ENCODE measurements around the gene RTN4R. TPM values are rescaled to one million over a fixed set of nuclear protein-coding genes. Genes with fewer than 3 reads are reported as not detected.
"Not testable (repeated sequence)": the region's sequence is repeated elsewhere in the genome, so short reads cannot be mapped to it uniquely, and the experiment has no call there.

RTN4R gene
- total and polyA plus RNA-seq, 2 donors (not counting 1 experiment from before 2014, with no cell fraction given), result 0.99 to 2.0 TPM

DNA sequence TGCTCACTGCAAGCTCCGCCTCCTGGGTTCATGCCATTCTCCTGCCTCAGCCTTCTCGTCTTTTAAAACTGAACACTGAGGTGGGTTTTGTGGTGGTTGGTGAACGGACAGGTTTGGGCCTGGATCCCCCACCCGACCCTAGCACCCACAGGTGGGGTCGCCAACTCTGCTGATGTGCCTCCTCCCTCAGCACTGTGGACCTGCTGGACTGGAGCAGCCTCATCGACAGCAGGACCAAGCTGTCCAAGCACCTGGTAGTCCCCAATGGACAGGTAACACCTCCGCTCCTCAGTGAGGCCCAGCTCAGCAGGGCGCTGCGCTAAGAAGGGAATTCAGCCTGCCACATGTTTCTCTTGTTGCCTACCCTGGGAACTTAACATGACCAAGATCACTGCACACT, 36.5 kb upstream of the RTN4R start:
- Histone ChIP-seq H3K36me3 (ENCODE audit: control insufficient read depth, insufficient read depth, low read length) (no peaks in the 10 kb centered on the region), H3K9me3 (ENCODE audit: control insufficient read depth, insufficient read depth, low read depth, low read length) (no peaks in the 10 kb centered on the region), H3K4me1 (ENCODE audit: control insufficient read depth, extremely low read depth, insufficient read depth, low read length) (no peaks in the 10 kb centered on the region), H3K4me3 (replicated peaks in 1 of 4; ENCODE audit: control extremely low read depth in 1 of 4, insufficient read depth in 1 of 4, low read depth in 3 of 4, low read length in 4 of 4) (no peak overlapping the region), H2AFZ (ENCODE audit: low read length) (no peak overlapping the region), H3K79me2 (ENCODE audit: control insufficient read depth, insufficient read depth, low read length) (no peaks in the 10 kb centered on the region), H4K20me1 (ENCODE audit: control insufficient read depth, extremely low read depth, insufficient read depth, low read length) (no peaks in the 10 kb centered on the region), H3K27me3 (ENCODE audit: control insufficient read depth, insufficient read depth, low read length) (no peaks in the 10 kb centered on the region), H3K4me2 (ENCODE audit: extremely low read depth, insufficient read depth, low read length) (no peak overlapping the region), H3K9ac (ENCODE audit: insufficient read depth, low read length) (no peak overlapping the region), H3K27ac (ENCODE audit: insufficient read depth, low read length) (no peak overlapping the region)
- DNase-seq (ENCODE audit: low read depth in 2 of 2), result no peak
- TF ChIP-seq, protein P1, sequence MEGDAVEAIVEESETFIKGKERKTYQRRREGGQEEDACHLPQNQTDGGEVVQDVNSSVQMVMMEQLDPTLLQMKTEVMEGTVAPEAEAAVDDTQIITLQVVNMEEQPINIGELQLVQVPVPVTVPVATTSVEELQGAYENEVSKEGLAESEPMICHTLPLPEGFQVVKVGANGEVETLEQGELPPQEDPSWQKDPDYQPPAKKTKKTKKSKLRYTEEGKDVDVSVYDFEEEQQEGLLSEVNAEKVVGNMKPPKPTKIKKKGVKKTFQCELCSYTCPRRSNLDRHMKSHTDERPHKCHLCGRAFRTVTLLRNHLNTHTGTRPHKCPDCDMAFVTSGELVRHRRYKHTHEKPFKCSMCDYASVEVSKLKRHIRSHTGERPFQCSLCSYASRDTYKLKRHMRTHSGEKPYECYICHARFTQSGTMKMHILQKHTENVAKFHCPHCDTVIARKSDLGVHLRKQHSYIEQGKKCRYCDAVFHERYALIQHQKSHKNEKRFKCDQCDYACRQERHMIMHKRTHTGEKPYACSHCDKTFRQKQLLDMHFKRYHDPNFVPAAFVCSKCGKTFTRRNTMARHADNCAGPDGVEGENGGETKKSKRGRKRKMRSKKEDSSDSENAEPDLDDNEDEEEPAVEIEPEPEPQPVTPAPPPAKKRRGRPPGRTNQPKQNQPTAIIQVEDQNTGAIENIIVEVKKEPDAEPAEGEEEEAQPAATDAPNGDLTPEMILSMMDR (conservative IDR thresholded peaks at IDR 0.05 in 1 of 2, IDR thresholded peaks at IDR 0.05 in 1 of 2; ENCODE audit: low read depth in 1 of 2, low read length in 2 of 2), result no peak
- no peak for TF ChIP-seq EZH2 (IDR thresholded peaks at IDR 0.05; ENCODE audit: low read length, missing control alignments)

DNA sequence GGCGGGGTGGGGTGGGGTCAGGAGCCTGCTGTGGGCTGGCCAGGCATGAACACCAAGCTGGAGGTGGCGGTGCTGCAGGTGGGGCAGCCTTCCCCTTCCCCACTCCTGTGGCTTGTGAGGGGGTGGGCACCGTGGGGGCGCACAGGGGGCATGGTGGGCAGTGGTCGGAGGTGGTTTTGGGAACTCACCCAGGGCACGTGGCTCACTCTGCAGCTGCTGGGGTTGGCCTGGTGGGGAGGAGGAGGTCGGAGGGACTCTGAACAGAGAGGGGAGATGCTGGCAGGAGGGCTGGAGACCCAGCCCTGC, 35.1 kb upstream of the RTN4R start:
- not testable (repeated sequence) for H3K4me1 ChIP-seq (ENCODE audit: control insufficient read depth, extremely low read depth, insufficient read depth, low read length); H2AFZ ChIP-seq (ENCODE audit: low read length); H3K27ac ChIP-seq (ENCODE audit: insufficient read depth, low read length); H3K36me3 ChIP-seq (ENCODE audit: control insufficient read depth, insufficient read depth, low read length); H3K4me3 ChIP-seq (replicated peaks in 1 of 4; ENCODE audit: control extremely low read depth in 1 of 4, insufficient read depth in 1 of 4, low read depth in 3 of 4, low read length in 4 of 4); H4K20me1 ChIP-seq (ENCODE audit: control insufficient read depth, extremely low read depth, insufficient read depth, low read length); H3K9ac ChIP-seq (ENCODE audit: insufficient read depth, low read length); H3K4me2 ChIP-seq (ENCODE audit: extremely low read depth, insufficient read depth, low read length); H3K79me2 ChIP-seq (ENCODE audit: control insufficient read depth, insufficient read depth, low read length); H3K27me3 ChIP-seq (ENCODE audit: control insufficient read depth, insufficient read depth, low read length); DNase-seq (ENCODE audit: low read depth in 2 of 2); H3K9me3 ChIP-seq (ENCODE audit: control insufficient read depth, insufficient read depth, low read depth, low read length)

DNA sequence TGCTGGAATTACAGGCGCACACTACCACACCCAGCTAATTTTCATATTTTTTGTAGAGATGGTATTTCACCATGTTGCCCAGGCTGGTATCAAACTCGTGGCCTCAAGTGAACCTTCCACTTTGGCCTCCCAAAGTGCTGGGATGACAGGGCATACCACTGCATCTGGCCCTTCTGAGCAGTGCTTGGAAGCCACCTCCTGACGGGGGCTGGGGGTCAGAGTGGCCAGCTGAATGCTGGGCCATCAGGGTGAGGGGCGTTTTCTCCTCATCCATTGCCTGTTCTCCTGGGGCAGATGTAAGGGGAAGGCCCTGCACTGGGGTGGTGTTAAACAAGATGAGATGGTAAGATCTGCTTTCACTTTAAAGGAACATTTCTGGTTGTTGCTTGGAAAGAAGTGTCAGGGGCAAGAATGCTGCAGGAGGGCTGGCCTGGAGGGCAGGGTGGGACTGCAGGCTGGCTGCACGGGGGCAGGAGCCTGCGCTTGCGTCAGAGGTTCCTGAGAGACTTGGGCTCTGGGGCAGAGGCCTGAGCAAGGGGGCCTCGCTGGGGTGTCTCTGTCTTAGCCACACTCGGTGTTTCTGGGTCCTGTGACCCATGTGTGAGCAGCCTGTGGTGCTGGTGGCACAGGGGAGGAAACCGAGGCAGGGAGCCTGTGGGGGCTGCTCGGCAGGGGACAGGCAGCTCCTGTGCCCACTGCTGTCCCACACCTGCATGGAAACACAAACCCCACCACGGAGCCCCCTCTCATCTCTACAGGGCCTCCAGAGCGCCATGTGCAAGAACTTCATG, 34.5 kb upstream of the RTN4R start:
- no peaks in the 10 kb centered on the region for H4K20me1 ChIP-seq (ENCODE audit: control insufficient read depth, extremely low read depth, insufficient read depth, low read length)
- H3K27ac ChIP-seq (ENCODE audit: insufficient read depth, low read length), result no peak overlapping the region
- no peak overlapping the region for H3K4me2 ChIP-seq (ENCODE audit: extremely low read depth, insufficient read depth, low read length)
- DNase-seq (ENCODE audit: low read depth in 2 of 2), result no peak
- H3K4me3 ChIP-seq (replicated peaks in 1 of 4; ENCODE audit: control extremely low read depth in 1 of 4, insufficient read depth in 1 of 4, low read depth in 3 of 4, low read length in 4 of 4), result no peak overlapping the region
- H3K9ac ChIP-seq (ENCODE audit: insufficient read depth, low read length), result no peak overlapping the region
- H2AFZ ChIP-seq (ENCODE audit: low read length), result no peak overlapping the region
- H3K79me2 ChIP-seq (ENCODE audit: control insufficient read depth, insufficient read depth, low read length), result no peaks in the 10 kb centered on the region
- TF ChIP-seq EZH2 (IDR thresholded peaks at IDR 0.05; ENCODE audit: low read length, missing control alignments), result no peak
- TF ChIP-seq, protein P1 (conservative IDR thresholded peaks at IDR 0.05 in 1 of 2, IDR thresholded peaks at IDR 0.05 in 1 of 2; ENCODE audit: low read depth in 1 of 2, low read length in 2 of 2), result no peak
- H3K27me3 ChIP-seq (ENCODE audit: control insufficient read depth, insufficient read depth, low read length), result peaks cover under 1% of the 10 kb centered on the region
- H3K36me3 ChIP-seq (ENCODE audit: control insufficient read depth, insufficient read depth, low read length), result no peaks in the 10 kb centered on the region
- no peaks in the 10 kb centered on the region for H3K9me3 ChIP-seq (ENCODE audit: control insufficient read depth, insufficient read depth, low read depth, low read length)
- peaks cover 2% of the 10 kb centered on the region for H3K4me1 ChIP-seq (ENCODE audit: control insufficient read depth, extremely low read depth, insufficient read depth, low read length)

Data from fibroblast of lung (primary cell).